GM18909 (cell line): ENCODE measurements around the gene TENM3.
A peak's percentile ranks its signal among the peaks of the same experiment; 100 is the strongest.
"Not testable (repeated sequence)": the region's sequence is repeated elsewhere in the genome, so short reads cannot be mapped to it uniquely, and the experiment has no call there.

ENCODE experiments used
- ATAC-seq: cut with Tn5 transposase; IDR thresholded peaks from one replicate; pipeline ENCODE4 v1.9.1; 2021; ENCODE audit warnings: mild to moderate bottlenecking; ENCODE audit not compliant: unreplicated experiment, poor library complexity

Gene TENM3

GRCh38 chr4:182814065-182814464, 570.9 kb downstream of the TENM3 start:
- ATAC-seq: not testable (repeated sequence)

GRCh38 chr4:182818926-182819730, 575.9 kb downstream of the TENM3 start:
- no peak for ATAC-seq

- no peak for ATAC-seq
These were observed 576.5 kb downstream of the TENM3 start for GRCh38 chr4:182819751-182820150.

- no peak for ATAC-seq
These were observed 579.4 kb downstream of the TENM3 start for GRCh38 chr4:182822554-182822953.

GRCh38 chr4:182823576-182823975, 580.4 kb downstream of the TENM3 start:
- ATAC-seq: peak; percentile 74

- no peak for ATAC-seq
These were observed 581.8 kb downstream of the TENM3 start for GRCh38 chr4:182825003-182825402.

GRCh38 chr4:182825786-182826185, 582.6 kb downstream of the TENM3 start:
- no peak for ATAC-seq

GRCh38 chr4:182826391-182826790, 583.2 kb downstream of the TENM3 start:
- peak; percentile 76 for ATAC-seq

- no peak for ATAC-seq
These were observed 584.0 kb downstream of the TENM3 start for GRCh38 chr4:182827166-182827565.

- no peak for ATAC-seq
These were observed 584.8 kb downstream of the TENM3 start for GRCh38 chr4:182827954-182828353.

GRCh38 chr4:182828360-182829025, 585.3 kb downstream of the TENM3 start:
- ATAC-seq: no peak

- no peak for ATAC-seq
These were observed 586.0 kb downstream of the TENM3 start for GRCh38 chr4:182829196-182829595.

- no peak for ATAC-seq
These were observed 588.2 kb downstream of the TENM3 start for GRCh38 chr4:182831376-182831775.

- no peak for ATAC-seq
These were observed 589.3 kb downstream of the TENM3 start for GRCh38 chr4:182832352-182833120.

GRCh38 chr4:182835006-182835740, 592.0 kb downstream of the TENM3 start:
- no peak for ATAC-seq

GRCh38 chr4:182837831-182838230, 594.6 kb downstream of the TENM3 start:
- no peak for ATAC-seq

- no peak for ATAC-seq
These were observed 595.3 kb downstream of the TENM3 start for GRCh38 chr4:182838535-182838934.

GRCh38 chr4:182839256-182839655, 596.1 kb downstream of the TENM3 start:
- ATAC-seq: no peak

GRCh38 chr4:182840108-182840507, 596.9 kb downstream of the TENM3 start:
- no peak for ATAC-seq

GRCh38 chr4:182842104-182842600, 599.0 kb downstream of the TENM3 start:
- ATAC-seq: no peak
